ENCODE measurements around the gene CYP2A13. TPM values are rescaled to one million over a fixed set of nuclear protein-coding genes. Genes with fewer than 3 reads are reported as not detected.

Gene CYP2A13
- polyA plus RNA-seq, 1 donor from 2014 or later, result not detected

- Histone ChIP-seq H3K79me2 (replicated peaks; ENCODE audit: insufficient read depth, low read length) (no peaks in the 10 kb centered on the region), H3K27ac (ENCODE audit: low read length) (no peak overlapping the region), H4K20me1 (ENCODE audit: insufficient read depth) (no peaks in the 10 kb centered on the region), H3K4me2 (ENCODE audit: low read length) (no peak overlapping the region), H3K9ac (ENCODE audit: low read length) (no peak overlapping the region), H3K27me3 (ENCODE audit: insufficient read depth, low read depth, low read length) (no peaks in the 10 kb centered on the region), H3F3A (ENCODE audit: insufficient read depth, low read length, poor library complexity, severe bottlenecking) (no peaks in the 10 kb centered on the region), H3K4me3 (ENCODE audit: low read length) (no peak overlapping the region), H2AFZ (ENCODE audit: low read depth, low read length) (no peak overlapping the region), H3K36me3 (ENCODE audit: insufficient read depth, low read length) (no peaks in the 10 kb centered on the region), H3K9me2 (ENCODE audit: insufficient read depth, low read length) (no peaks in the 10 kb centered on the region), H3K9me3 (ENCODE audit: low read length) (no peaks in the 10 kb centered on the region)
- TF ChIP-seq POLR2AphosphoS5 (IDR thresholded peaks at IDR 0.05) (no peak), SMC3 (conservative IDR thresholded peaks at IDR 0.05; ENCODE audit: poor library complexity) (no peak), TAF1 (IDR thresholded peaks at IDR 0.05; ENCODE audit: low read depth) (no peak), REST (IDR thresholded peaks at IDR 0.05; ENCODE audit: borderline replicate concordance) (no peak), MXI1 (conservative IDR thresholded peaks at IDR 0.05; ENCODE audit: poor library complexity, severe bottlenecking) (no peak), RAD21 (conservative IDR thresholded peaks at IDR 0.05) (no peak), EZH2 (IDR thresholded peaks at IDR 0.05; ENCODE audit: borderline replicate concordance, insufficient read depth, low read length, poor library complexity, severe bottlenecking) (no peak), EP300 (conservative IDR thresholded peaks at IDR 0.05; ENCODE audit: poor library complexity, severe bottlenecking) (no peak), CTCF (IDR thresholded peaks at IDR 0.05; ENCODE audit: poor library complexity, severe bottlenecking) (no peak)
Measured at GRCh38 chr19:41111296-41111695, 23.0 kb downstream of the CYP2A13 start.

GRCh38 chr19:41111750-41112295 lies 23.6 kb downstream of the CYP2A13 start:
- no peaks in the 10 kb centered on the region for H3K79me2 ChIP-seq (replicated peaks; ENCODE audit: insufficient read depth, low read length)
- H3K4me2 ChIP-seq (ENCODE audit: low read length), result no peak overlapping the region
- no peak overlapping the region for H3K4me3 ChIP-seq (ENCODE audit: low read length)
- H2AFZ ChIP-seq (ENCODE audit: low read depth, low read length), result no peak overlapping the region
- H3K9me3 ChIP-seq (ENCODE audit: low read length), result no peaks in the 10 kb centered on the region
- H3K9ac ChIP-seq (ENCODE audit: low read length), result no peak overlapping the region
- no peaks in the 10 kb centered on the region for H3F3A ChIP-seq (ENCODE audit: insufficient read depth, low read length, poor library complexity, severe bottlenecking)
- H3K36me3 ChIP-seq (ENCODE audit: insufficient read depth, low read length), result no peaks in the 10 kb centered on the region
- no peaks in the 10 kb centered on the region for H3K27me3 ChIP-seq (ENCODE audit: insufficient read depth, low read depth, low read length)
- no peak overlapping the region for H3K27ac ChIP-seq (ENCODE audit: low read length)
- H3K9me2 ChIP-seq (ENCODE audit: insufficient read depth, low read length), result no peaks in the 10 kb centered on the region
- no peak for TF ChIP-seq EZH2 (IDR thresholded peaks at IDR 0.05; ENCODE audit: borderline replicate concordance, insufficient read depth, low read length, poor library complexity, severe bottlenecking)
- TF ChIP-seq CTCF (IDR thresholded peaks at IDR 0.05; ENCODE audit: poor library complexity, severe bottlenecking), result no peak
- TF ChIP-seq REST (IDR thresholded peaks at IDR 0.05; ENCODE audit: borderline replicate concordance), result no peak
- TF ChIP-seq SMC3 (conservative IDR thresholded peaks at IDR 0.05; ENCODE audit: poor library complexity), result no peak
- TF ChIP-seq POLR2AphosphoS5 (IDR thresholded peaks at IDR 0.05), result no peak
- TF ChIP-seq EP300 (conservative IDR thresholded peaks at IDR 0.05; ENCODE audit: poor library complexity, severe bottlenecking), result no peak
- no peak for TF ChIP-seq MXI1 (conservative IDR thresholded peaks at IDR 0.05; ENCODE audit: poor library complexity, severe bottlenecking)
- H4K20me1 ChIP-seq (ENCODE audit: insufficient read depth), result no peaks in the 10 kb centered on the region

Data from neural cell (in vitro differentiated cells).